HEK293T (cell line): ENCODE data around the gene ARID1B.

Experiments
- CTCF ChIA-PET: fragments of 350-600 bp; formaldehyde crosslinking; extraction: SDS; loops from one replicate; lab custom pipeline; 2021; ENCODE audit warnings: antibody characterized with exemption, inconsistent platforms; lab: Yijun Ruan, JAX
- POLR2A ChIA-PET: fragments of 350-600 bp; formaldehyde crosslinking; extraction: SDS; loops from one replicate; lab custom pipeline; 2020; ENCODE audit warnings: antibody characterized with exemption, inconsistent platforms; lab: Yijun Ruan, JAX
- DNase-seq: peaks from one replicate; pipeline ENCODE4 v3.0.0; 2012; ENCODE audit warnings: mixed read lengths; ENCODE audit errors: extremely low spot score
- ARNT ChIP-seq: fragments of 450-650 bp; IDR thresholded peaks from 2 replicates; pipeline ENCODE4 v1.6.1; 2017; ENCODE audit warnings: mild to moderate bottlenecking
- BHLHE40 ChIP-seq: fragments of 450-650 bp; IDR thresholded peaks from 2 replicates; pipeline ENCODE4 v1.6.1; 2016; ENCODE audit warnings: mild to moderate bottlenecking, moderate library complexity, borderline replicate concordance
- CTBP1 ChIP-seq: fragments of 450-650 bp; IDR thresholded peaks from 2 replicates; pipeline ENCODE4 v1.6.1; 2016; ENCODE audit warnings: borderline replicate concordance
- ELF4 ChIP-seq: fragments of 450-650 bp; IDR thresholded peaks from 2 replicates; pipeline ENCODE4 v1.6.1; 2017; ENCODE audit warnings: antibody characterized with exemption
- FOXA1 ChIP-seq: fragments of 450-650 bp; IDR thresholded peaks from 2 replicates; pipeline ENCODE4 v1.6.1; 2016; ENCODE audit warnings: mild to moderate bottlenecking
- FOXK2 ChIP-seq: fragments of 450-650 bp; IDR thresholded peaks from 2 replicates; pipeline ENCODE4 v1.6.1; 2016; ENCODE audit warnings: mild to moderate bottlenecking
- FOXM1 ChIP-seq: fragments of 450-650 bp; IDR thresholded peaks from 2 replicates; pipeline ENCODE4 v1.6.1; 2017; ENCODE audit warnings: mild to moderate bottlenecking, borderline replicate concordance
- HDGF ChIP-seq: fragments of 450-650 bp; IDR thresholded peaks from 2 replicates; pipeline ENCODE4 v1.6.1; 2017; ENCODE audit warnings: antibody characterized with exemption, borderline replicate concordance
- L3MBTL2 ChIP-seq: fragments of 450-650 bp; conservative IDR thresholded peaks from 2 replicates; pipeline ENCODE4 v1.6.1; 2016; ENCODE audit warnings: mild to moderate bottlenecking
- LEF1 ChIP-seq: fragments of 450-650 bp; IDR thresholded peaks from 2 replicates; pipeline ENCODE4 v1.6.1; 2017; ENCODE audit warnings: mild to moderate bottlenecking, borderline replicate concordance
- NFRKB ChIP-seq: fragments of 450-650 bp; IDR thresholded peaks from 2 replicates; pipeline ENCODE4 v1.6.1; 2016; ENCODE audit warnings: mild to moderate bottlenecking, moderate library complexity
- SP1 ChIP-seq: fragments of 450-650 bp; IDR thresholded peaks from 2 replicates; pipeline ENCODE4 v1.6.1; 2017
- SUZ12 ChIP-seq: fragments of 450-650 bp; IDR thresholded peaks from 2 replicates; pipeline ENCODE4 v1.6.1; 2016; ENCODE audit warnings: mild to moderate bottlenecking
- TARDBP ChIP-seq: fragments of 450-650 bp; IDR thresholded peaks from 2 replicates; pipeline ENCODE4 v1.6.1; 2016
- ZNF384 ChIP-seq: fragments of 450-650 bp; IDR thresholded peaks from 2 replicates; pipeline ENCODE4 v1.6.1; 2016
- TF ChIP-seq, protein P1 (sequence below): fragments of 450-650 bp; IDR thresholded peaks from 2 replicates; pipeline ENCODE4 v1.6.1; 2016

Gene ARID1B

GRCh38 chr6:156773476-156773875 is 3.7 kb upstream of the ARID1B start:
- TF ChIP-seq TARDBP (no peak), ELF4 (no peak), SP1 (no peak), CTBP1 (no peak), ARNT (no peak), BHLHE40 (no peak), FOXM1 (no peak), FOXA1 (no peak), HDGF (no peak), L3MBTL2 (no peak), ZNF384 (no peak), LEF1 (no peak), SUZ12 (no peak), FOXK2 (no peak)
- TF ChIP-seq, protein P1, sequence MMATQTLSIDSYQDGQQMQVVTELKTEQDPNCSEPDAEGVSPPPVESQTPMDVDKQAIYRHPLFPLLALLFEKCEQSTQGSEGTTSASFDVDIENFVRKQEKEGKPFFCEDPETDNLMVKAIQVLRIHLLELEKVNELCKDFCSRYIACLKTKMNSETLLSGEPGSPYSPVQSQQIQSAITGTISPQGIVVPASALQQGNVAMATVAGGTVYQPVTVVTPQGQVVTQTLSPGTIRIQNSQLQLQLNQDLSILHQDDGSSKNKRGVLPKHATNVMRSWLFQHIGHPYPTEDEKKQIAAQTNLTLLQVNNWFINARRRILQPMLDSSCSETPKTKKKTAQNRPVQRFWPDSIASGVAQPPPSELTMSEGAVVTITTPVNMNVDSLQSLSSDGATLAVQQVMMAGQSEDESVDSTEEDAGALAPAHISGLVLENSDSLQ = no peak
- ChIA-PET CTCF (no interaction called here), POLR2A (no interaction called here)
- no peak for DNase-seq

DNA sequence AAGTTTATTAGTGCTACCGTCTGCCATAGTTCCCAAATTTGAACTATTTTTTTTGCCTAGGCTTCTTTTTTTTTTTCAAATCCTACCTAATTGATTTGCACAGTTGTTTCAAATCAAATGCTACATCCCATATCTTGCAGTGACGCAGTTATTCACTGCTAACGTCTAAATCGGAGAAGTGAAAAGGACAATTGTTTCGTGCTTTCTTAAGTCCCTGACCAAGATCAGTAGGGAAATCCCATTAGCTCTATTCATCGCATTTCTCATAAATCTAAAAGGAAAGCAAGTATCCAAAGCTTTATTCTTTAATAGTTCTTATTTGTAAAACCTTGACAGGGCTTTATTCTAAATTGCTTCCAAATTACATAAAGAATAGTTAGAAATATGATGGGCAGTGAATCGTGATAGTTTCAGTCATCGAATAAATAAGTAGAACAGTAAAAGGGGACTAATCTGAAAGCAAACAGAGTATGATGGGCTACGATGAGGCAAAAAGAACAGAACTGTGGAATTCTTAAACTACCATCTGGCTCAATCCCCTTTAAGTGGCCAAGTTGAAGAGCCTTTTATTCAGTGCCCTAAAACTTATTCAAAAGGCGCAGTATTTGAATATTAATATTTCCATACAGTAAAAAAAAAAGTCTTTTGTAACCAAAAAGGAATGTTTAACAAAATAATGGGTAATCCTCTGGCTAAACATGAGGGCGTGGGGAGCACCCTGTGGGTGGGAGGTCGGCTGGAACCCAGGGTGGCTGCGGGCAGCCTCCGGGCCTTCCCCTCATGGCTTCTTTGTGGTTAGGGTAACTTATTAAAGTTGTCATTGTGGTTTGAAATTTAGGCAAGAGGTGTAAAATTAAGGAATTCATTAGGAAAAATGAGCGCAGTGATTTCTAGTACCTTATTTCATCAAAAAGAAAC is 3.0 kb upstream of the ARID1B start:
- ChIA-PET POLR2A (no interaction called here), CTCF (no interaction called here)
- DNase-seq = no peak
- TF ChIP-seq HDGF (no peak), FOXA1 (no peak), FOXM1 (no peak), LEF1 (no peak), NFRKB (no peak), CTBP1 (no peak), FOXK2 (no peak), ARNT (no peak), ZNF384 (no peak), SP1 (no peak), BHLHE40 (no peak), TARDBP (no peak), L3MBTL2 (no peak), ELF4 (no peak), SUZ12 (no peak)
- TF ChIP-seq, protein P1 = no peak

DNA sequence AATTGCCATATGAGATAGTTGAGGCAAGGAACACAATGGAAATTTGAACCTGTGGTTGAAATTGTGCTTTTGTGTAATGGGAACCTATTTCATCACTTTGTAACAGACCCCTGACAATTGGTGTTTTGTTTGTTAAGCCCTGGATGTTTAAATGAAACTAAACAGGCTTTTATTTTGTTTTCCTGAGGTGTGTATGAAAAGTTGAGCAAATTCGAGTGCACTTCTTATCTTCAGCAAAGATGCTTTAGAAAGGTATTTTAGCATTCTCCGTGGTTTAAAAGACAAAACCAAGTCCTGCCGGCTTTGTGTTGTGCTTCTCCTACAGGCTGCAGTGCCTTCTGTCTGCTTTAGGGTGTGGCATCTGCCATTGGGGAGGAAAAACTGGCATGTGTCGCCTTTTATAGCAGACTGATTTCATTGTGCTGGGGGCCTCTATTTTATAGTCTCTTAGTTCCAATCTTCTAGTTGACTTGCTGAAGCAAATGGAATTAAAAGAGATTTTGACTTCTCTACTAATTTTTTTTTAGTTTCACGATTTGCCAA is 2.2 kb upstream of the ARID1B start:
- CTCF ChIA-PET = interaction anchor here (0.6 kb wide), 1 partner anchor 31 kb away, joined by 3 read pairs; no protein-coding TSS in a partner anchor
- POLR2A ChIA-PET = no interaction called here
- no peak for DNase-seq
- TF ChIP-seq ARNT (no peak), LEF1 (no peak), FOXM1 (no peak), ELF4 (no peak), TARDBP (no peak), SUZ12 (no peak), FOXK2 (no peak), NFRKB (no peak), HDGF (no peak), ZNF384 (no peak), FOXA1 (no peak), SP1 (no peak)
- TF ChIP-seq, protein P1 = no peak

DNA sequence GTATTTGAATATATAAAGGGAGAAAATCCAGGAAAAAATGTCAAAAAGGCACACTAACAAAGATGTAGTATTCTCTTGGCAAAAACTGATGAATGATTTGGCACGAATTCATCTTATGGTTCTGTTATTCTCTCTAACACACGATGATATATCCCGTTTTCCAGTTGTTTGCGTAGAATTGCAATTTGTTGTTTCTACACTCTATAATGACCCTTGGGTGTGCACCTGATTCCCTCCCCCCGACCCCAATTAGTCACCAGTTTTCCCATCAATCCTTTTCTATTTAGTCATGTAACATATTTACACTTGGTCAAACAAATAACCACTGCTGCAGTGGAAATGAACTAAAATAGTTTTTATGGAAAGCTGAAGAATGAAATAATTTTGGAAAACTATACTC is 1.5 kb upstream of the ARID1B start:
- TF ChIP-seq BHLHE40 (no peak), FOXM1 (no peak), LEF1 (no peak), HDGF (no peak), SP1 (no peak), ZNF384 (no peak), SUZ12 (no peak), ELF4 (no peak), FOXA1 (no peak), ARNT (no peak)
- no peak for DNase-seq
- ChIA-PET CTCF (no interaction called here), POLR2A (interaction anchor here (1.0 to 1.8 kb wide), 3 partner anchors 22 to 94 kb away, joined by 4 to 19 read pairs (median 4); no protein-coding TSS in a partner anchor)

DNA sequence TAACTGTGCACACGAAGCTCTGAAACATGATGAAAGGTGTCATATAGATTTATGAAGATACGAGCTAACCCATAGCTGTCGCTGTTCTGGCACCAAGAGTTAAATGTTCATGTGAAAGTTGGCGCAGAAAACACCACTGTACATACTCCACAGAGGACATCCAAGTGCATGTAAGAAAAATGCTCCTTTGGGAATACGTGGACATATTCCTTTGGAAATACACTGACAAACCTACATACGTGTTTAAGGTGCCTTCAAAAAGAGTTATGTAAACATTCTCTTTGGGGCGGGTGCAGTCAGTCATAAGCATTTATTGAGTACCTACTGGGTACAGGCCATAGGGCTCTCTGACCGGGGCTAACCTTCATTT is 723 bp upstream of the ARID1B start:
- TF ChIP-seq ELF4 = no peak
- TF ChIP-seq L3MBTL2 = no peak; the same call in 1 of the 2 replicates
- no peak for TF ChIP-seq LEF1
- no peak for TF ChIP-seq TARDBP
- TF ChIP-seq FOXK2 = no peak
- 0 out of 2 replicates have a peak, but pooled peaks have one; percentile 11 for TF ChIP-seq HDGF
- TF ChIP-seq, protein P1 = peak; percentile 88
- peak; percentile 26 for DNase-seq
- POLR2A ChIA-PET = interaction anchor here (1.0 to 1.8 kb wide), 3 partner anchors 23 to 94 kb away, joined by 4 to 19 read pairs (median 4); no protein-coding TSS in a partner anchor
- CTCF ChIA-PET = interaction anchor here (0.7 kb wide), 1 partner anchor 372 kb away, joined by 3 read pairs; no protein-coding TSS in a partner anchor
